NCI-H128 (cell line): Measurements from ENCODE around the gene KCNAB1.

Experiments used
- DNase-seq: peaks from one replicate; lab custom pipeline; 2025; ENCODE audit not compliant: unreplicated experiment; lab: John Stamatoyannopoulos, UW

The KCNAB1 gene

GRCh38 chr3:156527060-156527459, 406.7 kb downstream of the KCNAB1 start:
- DNase-seq = no peak

GRCh38 chr3:156530980-156531379, 410.6 kb downstream of the KCNAB1 start:
- DNase-seq = no peak

- DNase-seq = no peak
Measured at GRCh38 chr3:156532730-156533129, 412.4 kb downstream of the KCNAB1 start.

- DNase-seq = no peak
Measured at GRCh38 chr3:156533205-156533604, 412.8 kb downstream of the KCNAB1 start.

GRCh38 chr3:156535162-156535627, 414.8 kb downstream of the KCNAB1 start:
- DNase-seq = no peak

- DNase-seq = no peak
Measured at GRCh38 chr3:156535798-156536197, 415.4 kb downstream of the KCNAB1 start.

GRCh38 chr3:156536524-156537316, 416.3 kb downstream of the KCNAB1 start:
- no peak for DNase-seq

GRCh38 chr3:156539051-156539450, 418.7 kb downstream of the KCNAB1 start:
- no peak for DNase-seq

GRCh38 chr3:156539802-156540201, 419.4 kb downstream of the KCNAB1 start:
- no peak for DNase-seq

GRCh38 chr3:156542101-156543042, 422.0 kb downstream of the KCNAB1 start:
- DNase-seq = no peak

GRCh38 chr3:156543043-156543555, 422.7 kb downstream of the KCNAB1 start:
- no peak for DNase-seq

- no peak for DNase-seq
Measured at GRCh38 chr3:156547637-156548036, 427.3 kb downstream of the KCNAB1 start.

GRCh38 chr3:156548041-156548687, 427.8 kb downstream of the KCNAB1 start:
- no peak for DNase-seq

- no peak for DNase-seq
Measured at GRCh38 chr3:156548902-156549301, 428.5 kb downstream of the KCNAB1 start.

- no peak for DNase-seq
Measured at GRCh38 chr3:156551261-156551660, 430.9 kb downstream of the KCNAB1 start.

GRCh38 chr3:156551746-156552145, 431.4 kb downstream of the KCNAB1 start:
- DNase-seq = no peak

- DNase-seq = no peak
Measured at GRCh38 chr3:156552973-156553372, 432.6 kb downstream of the KCNAB1 start.

- no peak for DNase-seq
Measured at GRCh38 chr3:156553705-156554356, 433.5 kb downstream of the KCNAB1 start.

GRCh38 chr3:156554515-156554841, 434.1 kb downstream of the KCNAB1 start:
- no peak for DNase-seq

- DNase-seq = peak; percentile 98
Measured at GRCh38 chr3:156554842-156555687, 434.7 kb downstream of the KCNAB1 start, which contains the start of gene SSR3. Gene SSR3 (minus strand): TSS chr3:156555117. CDS start chr3:156555089, 28 bp downstream.
